ENCODE measurements around the gene TRPC4AP.
A peak's percentile ranks its signal among the peaks of the same experiment; 100 is the strongest.

The TRPC4AP gene

DNA sequence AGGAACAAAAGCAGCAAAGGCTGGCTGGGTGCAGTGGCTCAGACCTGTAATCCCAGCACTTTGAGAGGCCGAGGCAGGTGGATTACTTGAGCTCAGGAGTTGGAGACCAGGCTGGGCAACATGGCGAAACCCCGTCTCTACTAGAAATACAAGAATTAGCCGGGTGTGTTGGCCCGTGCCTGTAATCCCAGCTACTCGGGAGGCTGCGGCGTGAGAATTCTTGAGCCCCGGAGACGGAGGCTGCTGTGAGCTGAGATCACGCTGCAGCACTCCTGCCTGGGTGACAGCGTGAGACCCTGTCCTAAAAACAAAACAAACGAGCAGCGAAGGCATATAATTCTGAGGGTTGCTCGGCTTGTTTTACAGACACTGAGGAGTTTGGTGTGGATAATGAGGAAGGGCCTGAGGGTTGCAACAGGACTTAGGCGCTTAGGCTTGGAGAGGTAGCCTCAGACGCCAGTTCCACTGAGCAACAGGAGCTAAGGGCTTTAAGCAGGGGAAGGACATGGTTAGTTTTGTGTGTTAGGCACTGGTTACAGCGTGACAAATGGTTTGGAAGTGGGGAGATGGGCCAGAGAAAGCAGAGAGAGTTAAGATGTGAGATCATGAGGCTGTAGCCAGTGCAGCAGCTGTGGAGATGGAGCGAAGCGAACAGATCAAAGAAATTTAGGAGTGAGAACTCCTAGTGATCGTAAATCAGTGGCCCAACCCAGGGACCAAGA lies 135.7 kb downstream of the TRPC4AP start:
- DNase-seq = no peak

DNA sequence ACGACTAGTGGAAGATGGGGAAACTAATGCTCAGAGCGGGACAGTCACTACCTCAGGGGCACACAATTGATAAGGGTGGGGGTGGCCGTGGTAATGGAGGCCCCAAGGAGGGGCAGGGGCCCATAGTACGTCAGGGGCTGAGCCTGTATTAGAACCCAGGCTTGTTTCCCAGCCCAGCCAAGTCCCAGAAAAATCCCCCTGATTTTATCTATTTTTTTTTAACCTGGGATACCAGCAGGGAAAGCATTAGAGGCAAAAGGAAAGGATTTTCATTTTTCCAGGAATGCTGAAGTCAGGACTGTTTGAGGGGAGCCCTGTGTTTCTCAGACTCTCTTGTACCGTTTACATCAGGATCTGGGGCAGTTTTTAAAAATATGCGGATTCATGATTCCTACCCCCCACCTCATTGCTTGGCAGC lies 136.6 kb downstream of the TRPC4AP start:
- DNase-seq = no peak

DNA sequence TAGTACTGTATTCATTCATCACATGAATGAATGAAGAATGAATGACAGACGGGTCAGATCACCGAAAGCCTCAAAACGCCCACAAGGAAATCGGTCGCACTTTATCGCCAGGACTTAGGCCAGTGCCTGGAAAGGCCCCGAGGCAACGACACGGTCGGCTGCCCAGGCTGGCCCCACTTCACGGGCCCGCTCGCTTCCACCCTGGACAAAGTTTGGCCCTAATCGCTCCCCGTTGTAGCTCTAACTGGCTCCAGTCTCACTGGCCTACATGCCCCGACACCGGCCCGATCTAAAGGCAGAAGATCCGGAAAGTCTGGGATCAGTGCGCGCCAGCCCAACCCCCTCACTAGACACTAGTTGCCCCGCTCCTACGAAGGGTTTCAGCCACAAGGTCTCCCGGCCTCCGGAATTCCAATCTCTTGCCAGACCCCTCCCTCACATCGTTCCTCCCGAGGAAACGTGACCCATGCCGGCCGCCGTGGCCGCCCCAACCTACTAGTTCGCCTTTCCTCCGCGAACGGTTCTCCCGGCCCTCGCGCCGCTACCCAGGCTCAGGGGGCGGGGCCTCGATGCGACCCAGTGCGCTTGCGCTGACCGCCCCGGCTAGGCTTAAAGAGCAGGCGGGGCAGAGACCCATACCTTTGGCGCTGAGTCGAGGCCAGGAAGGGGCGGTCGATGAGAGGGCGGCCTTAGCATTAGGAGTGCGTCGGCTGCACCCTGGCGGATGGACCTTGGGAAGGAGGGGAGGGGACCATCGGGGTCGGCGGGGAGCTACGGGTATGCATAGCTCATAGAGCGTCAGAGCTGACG lies 137.2 kb downstream of the TRPC4AP start, which contains the start of the genes GSS and MYH7B:
GSS (minus strand) TSS at position 576 of the 810 bp plus-strand sequence. CDS start 3,954 bp downstream, outside the sequence.
MYH7B (plus strand) TSS at position 638 of the 810 bp plus-strand sequence. CDS start 22,138 bp downstream, outside the sequence.
- DNase-seq = peak; percentile 100

DNA sequence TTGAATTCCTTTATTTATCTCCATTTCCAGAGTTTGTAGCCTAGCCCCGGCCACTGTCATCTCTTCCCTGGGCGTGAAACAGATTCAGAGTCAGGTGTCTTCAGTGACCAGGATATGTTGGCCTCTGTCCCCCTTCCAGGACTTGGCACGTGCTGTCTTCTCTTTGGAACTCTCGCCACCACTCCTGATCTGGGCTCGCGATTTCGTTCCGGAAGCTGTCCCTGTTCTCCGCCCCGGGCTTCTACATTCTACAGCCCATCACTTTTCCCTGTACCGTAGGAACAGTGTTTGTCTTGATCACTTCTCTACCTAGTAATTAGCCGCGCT lies 137.7 kb downstream of the TRPC4AP start:
- no peak for DNase-seq

DNA sequence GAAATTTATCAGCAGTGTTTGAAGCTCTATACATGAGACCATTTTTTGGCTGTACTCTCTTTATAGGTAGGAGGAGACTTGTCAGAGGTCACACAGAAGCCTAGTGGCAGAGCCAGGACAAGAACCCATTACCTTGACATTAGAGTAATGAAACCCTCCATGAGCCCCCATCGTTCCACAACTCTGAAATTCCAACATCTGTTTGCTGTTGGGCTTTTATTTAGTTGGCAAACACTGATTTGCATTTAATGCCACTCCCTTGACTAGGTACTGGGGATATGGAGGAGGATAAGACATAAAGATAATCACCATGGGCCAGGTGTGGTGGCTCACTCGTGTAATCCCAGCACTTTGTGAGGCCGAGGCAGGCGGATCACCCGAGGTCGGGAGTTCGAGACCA lies 138.6 kb downstream of the TRPC4AP start:
- no peak for DNase-seq

DNA sequence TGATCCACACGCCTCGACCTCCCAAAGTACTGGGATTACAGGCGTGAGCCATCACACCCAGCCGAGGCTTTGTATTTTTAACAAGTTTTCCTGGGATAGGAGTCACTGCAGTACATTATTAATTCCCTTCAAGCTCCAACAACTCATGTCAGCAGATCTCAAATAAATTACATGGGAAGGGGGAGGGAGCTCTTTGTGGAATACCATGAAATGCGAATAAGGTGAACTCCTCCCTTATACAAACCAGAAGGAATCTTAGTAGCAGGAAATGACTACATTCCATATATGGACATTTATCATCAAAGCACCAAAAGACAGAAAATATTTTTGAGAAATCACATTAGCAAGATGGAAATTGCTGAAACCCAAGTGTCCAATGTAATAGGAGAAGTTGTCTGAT lies 139.9 kb downstream of the TRPC4AP start:
- no peak for DNase-seq

All from activated CD8-positive, alpha-beta memory T cell treated with anti-CD3 and anti-CD28 coated beads for 24 hours (primary cell).